ENCODE measurements around the gene COL4A1.

The COL4A1 gene

GRCh38 chr13:110345701-110346100, 38.7 kb upstream of the COL4A1 start:
- TF ChIP-seq REST (IDR thresholded peaks at IDR 0.05; ENCODE audit: insufficient read depth in 1 of 2, low read depth in 2 of 2, low read length in 2 of 2) = no peak
- TF ChIP-seq TAF1 (IDR thresholded peaks at IDR 0.05; ENCODE audit: borderline replicate concordance, insufficient read depth, low read length) = no peak
- TF ChIP-seq SIN3A (IDR thresholded peaks at IDR 0.05; ENCODE audit: borderline replicate concordance, insufficient read depth, low read length) = no peak
- TF ChIP-seq POLR2AphosphoS5 (IDR thresholded peaks at IDR 0.05; ENCODE audit: low read depth, low read length) = no peak
- no peak for TF ChIP-seq FOXP2 (optimal IDR thresholded peaks at IDR 0.05; ENCODE audit: borderline replicate concordance, extremely low read depth, extremely low read length, insufficient read depth)

- TF ChIP-seq FOXP2 (optimal IDR thresholded peaks at IDR 0.05; ENCODE audit: borderline replicate concordance, extremely low read depth, extremely low read length, insufficient read depth) = no peak
- no peak for TF ChIP-seq SIN3A (IDR thresholded peaks at IDR 0.05; ENCODE audit: borderline replicate concordance, insufficient read depth, low read length)
- no peak for TF ChIP-seq POLR2AphosphoS5 (IDR thresholded peaks at IDR 0.05; ENCODE audit: low read depth, low read length)
- no peak for TF ChIP-seq TAF1 (IDR thresholded peaks at IDR 0.05; ENCODE audit: borderline replicate concordance, insufficient read depth, low read length)
- TF ChIP-seq REST (IDR thresholded peaks at IDR 0.05; ENCODE audit: insufficient read depth in 1 of 2, low read depth in 2 of 2, low read length in 2 of 2) = no peak
Measured at GRCh38 chr13:110345266-110345665, 38.3 kb upstream of the COL4A1 start.

- TF ChIP-seq TAF1 (IDR thresholded peaks at IDR 0.05; ENCODE audit: borderline replicate concordance, insufficient read depth, low read length) (no peak), REST (IDR thresholded peaks at IDR 0.05; ENCODE audit: insufficient read depth in 1 of 2, low read depth in 2 of 2, low read length in 2 of 2) (no peak), POLR2AphosphoS5 (IDR thresholded peaks at IDR 0.05; ENCODE audit: low read depth, low read length) (no peak), SIN3A (IDR thresholded peaks at IDR 0.05; ENCODE audit: borderline replicate concordance, insufficient read depth, low read length) (no peak), FOXP2 (optimal IDR thresholded peaks at IDR 0.05; ENCODE audit: borderline replicate concordance, extremely low read depth, extremely low read length, insufficient read depth) (no peak)
Measured at GRCh38 chr13:110344320-110344719, 37.4 kb upstream of the COL4A1 start.

GRCh38 chr13:110343241-110343865, 36.4 kb upstream of the COL4A1 start:
- TF ChIP-seq REST (IDR thresholded peaks at IDR 0.05; ENCODE audit: insufficient read depth in 1 of 2, low read depth in 2 of 2, low read length in 2 of 2) (no peak), FOXP2 (optimal IDR thresholded peaks at IDR 0.05; ENCODE audit: borderline replicate concordance, extremely low read depth, extremely low read length, insufficient read depth) (no peak), SIN3A (IDR thresholded peaks at IDR 0.05; ENCODE audit: borderline replicate concordance, insufficient read depth, low read length) (no peak), POLR2AphosphoS5 (IDR thresholded peaks at IDR 0.05; ENCODE audit: low read depth, low read length) (no peak)

GRCh38 chr13:110342474-110342873, 35.5 kb upstream of the COL4A1 start:
- TF ChIP-seq SIN3A (IDR thresholded peaks at IDR 0.05; ENCODE audit: borderline replicate concordance, insufficient read depth, low read length) = no peak
- TF ChIP-seq FOXP2 (optimal IDR thresholded peaks at IDR 0.05; ENCODE audit: borderline replicate concordance, extremely low read depth, extremely low read length, insufficient read depth) = no peak
- TF ChIP-seq REST (IDR thresholded peaks at IDR 0.05; ENCODE audit: insufficient read depth in 1 of 2, low read depth in 2 of 2, low read length in 2 of 2) = no peak
